ENCODE results near the gene SLC44A3. TPM values are rescaled to one million over a fixed set of nuclear protein-coding genes. Genes with fewer than 3 reads are reported as not detected.

Gene SLC44A3
- total and polyA plus RNA-seq, 2 of the 13 experiments (the other 11 are each of a cell fraction or from before 2014, with no cell fraction given), result 6.8 to 14.1 TPM

DNA sequence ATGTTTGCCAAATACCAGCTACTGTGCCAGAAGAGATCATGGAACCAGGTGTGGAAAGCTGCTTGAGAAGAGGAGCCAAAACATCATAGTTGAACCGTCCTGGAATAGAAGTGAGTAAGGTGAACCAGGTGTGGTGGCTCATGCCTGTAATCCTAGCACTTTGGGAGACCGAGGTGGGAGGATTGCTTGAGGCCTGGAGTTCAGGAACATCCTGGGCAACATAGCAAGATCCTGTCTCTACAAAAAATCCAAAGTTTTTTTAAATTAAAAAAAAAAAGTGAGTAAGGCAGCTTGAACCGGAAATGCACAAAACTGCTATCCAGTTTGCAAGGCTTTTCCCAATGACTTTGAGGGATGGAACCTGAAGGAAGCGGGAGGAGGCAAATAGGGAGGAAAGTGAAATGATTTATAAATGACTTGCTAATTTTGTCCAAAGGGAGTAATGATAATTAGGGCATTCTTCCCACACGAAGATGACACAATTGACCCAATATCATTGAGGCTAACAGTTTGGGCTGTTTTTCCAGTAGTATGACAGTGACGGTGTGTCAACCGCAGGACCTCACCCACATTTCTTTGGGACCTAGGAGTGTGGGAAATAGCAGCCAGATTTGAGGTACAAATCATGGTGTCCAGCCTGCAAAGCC lies 108.3 kb downstream of the SLC44A3 start (continued):
- TF ChIP-seq, protein P1, sequence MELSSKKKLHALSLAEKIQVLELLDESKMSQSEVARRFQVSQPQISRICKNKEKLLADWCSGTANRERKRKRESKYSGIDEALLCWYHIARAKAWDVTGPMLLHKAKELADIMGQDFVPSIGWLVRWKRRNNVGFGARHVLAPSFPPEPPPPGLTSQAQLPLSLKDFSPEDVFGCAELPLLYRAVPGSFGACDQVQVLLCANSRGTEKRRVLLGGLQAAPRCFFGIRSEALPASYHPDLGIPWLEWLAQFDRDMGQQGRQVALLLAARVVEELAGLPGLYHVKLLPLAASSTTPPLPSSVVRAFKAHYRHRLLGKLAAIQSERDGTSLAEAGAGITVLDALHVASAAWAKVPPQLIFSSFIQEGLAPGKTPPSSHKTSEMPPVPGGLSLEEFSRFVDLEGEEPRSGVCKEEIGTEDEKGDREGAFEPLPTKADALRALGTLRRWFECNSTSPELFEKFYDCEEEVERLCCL (CRISPR knock-in tag; IDR thresholded peaks at IDR 0.05; ENCODE audit: borderline replicate concordance), result no peak
- TF ChIP-seq, protein P2, sequence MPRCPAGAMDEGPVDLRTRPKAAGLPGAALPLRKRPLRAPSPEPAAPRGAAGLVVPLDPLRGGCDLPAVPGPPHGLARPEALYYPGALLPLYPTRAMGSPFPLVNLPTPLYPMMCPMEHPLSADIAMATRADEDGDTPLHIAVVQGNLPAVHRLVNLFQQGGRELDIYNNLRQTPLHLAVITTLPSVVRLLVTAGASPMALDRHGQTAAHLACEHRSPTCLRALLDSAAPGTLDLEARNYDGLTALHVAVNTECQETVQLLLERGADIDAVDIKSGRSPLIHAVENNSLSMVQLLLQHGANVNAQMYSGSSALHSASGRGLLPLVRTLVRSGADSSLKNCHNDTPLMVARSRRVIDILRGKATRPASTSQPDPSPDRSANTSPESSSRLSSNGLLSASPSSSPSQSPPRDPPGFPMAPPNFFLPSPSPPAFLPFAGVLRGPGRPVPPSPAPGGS (CRISPR knock-in tag; IDR thresholded peaks at IDR 0.05), result 0 out of 2 replicates have a peak, but pooled peaks have one; percentile 25
- no peak for TF ChIP-seq ZFYVE20 (CRISPR knock-in tag; IDR thresholded peaks at IDR 0.05; ENCODE audit: borderline replicate concordance, low read depth)

DNA sequence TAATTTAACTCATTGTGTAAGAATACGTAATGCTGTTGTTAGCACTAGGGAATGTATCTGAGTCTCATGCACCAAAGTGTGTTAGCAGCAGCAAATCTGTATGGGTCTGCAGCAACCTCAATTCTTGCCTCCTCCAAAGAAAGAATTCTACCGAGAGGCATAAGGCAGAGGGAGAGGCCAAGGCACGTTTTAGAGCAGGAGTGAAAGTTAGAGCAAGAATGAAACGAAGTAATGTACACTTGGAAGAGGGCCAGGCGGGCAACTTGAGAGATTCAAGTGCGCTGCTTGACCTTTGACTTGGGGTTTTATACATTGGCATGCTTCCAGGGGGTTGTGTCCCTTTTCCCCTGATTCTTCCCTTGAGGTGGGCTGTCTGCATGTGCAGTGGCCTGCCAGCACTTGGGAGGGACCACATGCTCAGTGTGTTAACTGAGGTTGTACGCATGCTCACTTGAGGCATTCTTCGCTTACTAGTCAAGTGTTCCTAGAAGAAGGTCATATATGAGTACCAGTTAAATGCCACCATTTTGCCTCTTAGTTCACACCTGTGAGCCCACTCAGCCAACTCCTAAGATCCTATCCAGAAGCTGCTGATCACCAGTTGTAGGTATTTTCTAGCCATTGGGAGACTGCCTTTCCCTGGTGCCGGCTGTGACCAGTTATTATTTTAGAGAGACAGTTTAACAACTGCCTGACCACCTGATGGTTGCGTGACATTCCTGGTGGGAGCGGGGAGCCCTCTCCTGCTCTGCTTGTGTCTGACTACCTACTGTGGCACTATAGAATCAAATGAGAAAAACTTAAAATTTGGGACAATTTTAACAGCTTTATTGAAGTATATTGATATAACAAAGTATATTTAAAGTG lies 109.4 kb downstream of the SLC44A3 start:
- H4K20me1 ChIP-seq (ENCODE audit: insufficient read depth, low read length), result peaks cover 9% of the 10 kb centered on the region
- ChIA-PET POLR2A (interaction anchor here (2.9 kb wide), 1 partner anchor 32 kb away, joined by 15 read pairs; no protein-coding TSS in a partner anchor), CTCF (ENCODE audit: low intra/inter-chr PET ratio, low total read pairs) (no interaction called here)
- peak overlapping the region; percentile 21 for H3K27ac ChIP-seq (ENCODE audit: extremely low read length, insufficient read depth, low read length)
- in situ Hi-C loops (cut with HindIII; ENCODE audit: extremely low pct_ligation_motif_present, low pct_unique_long_range_greater_than_20kb) (no loop called here), intact Hi-C loops (cut with micrococcal nuclease; ENCODE audit: unreplicated experiment) (loop anchor here (5.0 kb wide), 1 partner anchor 303 kb away; the partner anchor contains the start of gene RWDD3)
- H3K9me3 ChIP-seq (ENCODE audit: low read length), result no peaks in the 10 kb centered on the region
- no peaks in the 10 kb centered on the region; a peak in 1 of 5 replicates for H3K27me3 ChIP-seq (ENCODE audit: control insufficient read depth in 1 of 2, insufficient read depth in 2 of 2, low read length in 2 of 2)
- H3K9ac ChIP-seq (ENCODE audit: insufficient read depth, low read depth, low read length), result peak overlapping the region; percentile 78
- peaks cover 38% of the 10 kb centered on the region for H3K4me1 ChIP-seq (ENCODE audit: insufficient read depth, low read length)
- ATAC-seq (no peak), DNase-seq (ENCODE audit: low spot score) (no peak), FAIRE-seq (peak; percentile 42)
- peaks cover 61% of the 10 kb centered on the region for H3K79me2 ChIP-seq (ENCODE audit: insufficient read depth, low read length)
- BruUV-seq (replicated peaks), result no TSS peak
- peak overlapping the region; percentile 94 for H3K4me2 ChIP-seq (ENCODE audit: low read depth, low read length)
- peaks cover 0 to 6% of the 10 kb centered on the region in 2 experiments; a peak in 1 of 5 replicates for H3K36me3 ChIP-seq (replicated peaks in 1 of 2; ENCODE audit: control insufficient read depth in 1 of 2, insufficient read depth in 2 of 2, low read length in 2 of 2)
- H2AFZ ChIP-seq (ENCODE audit: low read length), result no peak overlapping the region
- WGBS (ENCODE audit: low lambda C conversion rate), result 66% methylated on average over 11 of the region's 11 CpGs
- H3K4me3 ChIP-seq (replicated peaks in 1 of 3; ENCODE audit: insufficient read depth in 1 of 3, low read depth in 2 of 3, low read length in 3 of 3), result peak overlapping the region; percentile 71 to 81 (median 81)
- TF ChIP-seq ZNF598 (CRISPR knock-in tag; IDR thresholded peaks at IDR 0.05; ENCODE audit: borderline replicate concordance), result peak; percentile 47; the same call in 1 of the 2 replicates
- TF ChIP-seq ZNF510 (CRISPR knock-in tag; IDR thresholded peaks at IDR 0.05; ENCODE audit: low read depth), result no peak
- no peak for TF ChIP-seq RBM39 (IDR thresholded peaks at IDR 0.05; ENCODE audit: low read depth, low read length, poor library complexity, severe bottlenecking)
- no peak for TF ChIP-seq ZFAT (CRISPR knock-in tag; conservative IDR thresholded peaks at IDR 0.05)
- TF ChIP-seq, protein P3, sequence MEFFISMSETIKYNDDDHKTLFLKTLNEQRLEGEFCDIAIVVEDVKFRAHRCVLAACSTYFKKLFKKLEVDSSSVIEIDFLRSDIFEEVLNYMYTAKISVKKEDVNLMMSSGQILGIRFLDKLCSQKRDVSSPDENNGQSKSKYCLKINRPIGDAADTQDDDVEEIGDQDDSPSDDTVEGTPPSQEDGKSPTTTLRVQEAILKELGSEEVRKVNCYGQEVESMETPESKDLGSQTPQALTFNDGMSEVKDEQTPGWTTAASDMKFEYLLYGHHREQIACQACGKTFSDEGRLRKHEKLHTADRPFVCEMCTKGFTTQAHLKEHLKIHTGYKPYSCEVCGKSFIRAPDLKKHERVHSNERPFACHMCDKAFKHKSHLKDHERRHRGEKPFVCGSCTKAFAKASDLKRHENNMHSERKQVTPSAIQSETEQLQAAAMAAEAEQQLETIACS (CRISPR knock-in tag; IDR thresholded peaks at IDR 0.05), result no peak
- TF ChIP-seq, protein P4, sequence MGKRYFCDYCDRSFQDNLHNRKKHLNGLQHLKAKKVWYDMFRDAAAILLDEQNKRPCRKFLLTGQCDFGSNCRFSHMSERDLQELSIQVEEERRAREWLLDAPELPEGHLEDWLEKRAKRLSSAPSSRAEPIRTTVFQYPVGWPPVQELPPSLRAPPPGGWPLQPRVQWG (CRISPR knock-in tag; IDR thresholded peaks at IDR 0.05; ENCODE audit: borderline replicate concordance, low read depth), result no peak
- TF ChIP-seq ZFX (CRISPR knock-in tag; IDR thresholded peaks at IDR 0.05; ENCODE audit: low read depth), result 0 out of 2 replicates have a peak, but pooled peaks have one; percentile 12
- TF ChIP-seq ZZZ3 (CRISPR knock-in tag; IDR thresholded peaks at IDR 0.05; ENCODE audit: borderline replicate concordance), result no peak
- no peak for TF ChIP-seq ATM (IDR thresholded peaks at IDR 0.05; ENCODE audit: borderline replicate concordance)
- TF ChIP-seq ZKSCAN1 (IDR thresholded peaks at IDR 0.05; ENCODE audit: low read length), result no peak
- TF ChIP-seq ZNF256 (CRISPR knock-in tag; conservative IDR thresholded peaks at IDR 0.05), result no peak
- TF ChIP-seq, protein P5, sequence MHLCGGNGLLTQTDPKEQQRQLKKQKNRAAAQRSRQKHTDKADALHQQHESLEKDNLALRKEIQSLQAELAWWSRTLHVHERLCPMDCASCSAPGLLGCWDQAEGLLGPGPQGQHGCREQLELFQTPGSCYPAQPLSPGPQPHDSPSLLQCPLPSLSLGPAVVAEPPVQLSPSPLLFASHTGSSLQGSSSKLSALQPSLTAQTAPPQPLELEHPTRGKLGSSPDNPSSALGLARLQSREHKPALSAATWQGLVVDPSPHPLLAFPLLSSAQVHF (CRISPR knock-in tag; IDR thresholded peaks at IDR 0.05), result no peak

Data from HepG2 (cell line).